GM21723 (cell line): ENCODE results near the gene PRRT2.

Experiments used
- ATAC-seq: cut with Tn5 transposase; IDR thresholded peaks from one replicate; pipeline ENCODE4 v1.9.1; 2021; ENCODE audit warnings: mild to moderate bottlenecking, moderate library complexity; ENCODE audit not compliant: unreplicated experiment

Gene PRRT2

GRCh38 chr16:29811170-29811895 is 660 bp upstream of the PRRT2 start:
- ATAC-seq: peak; percentile 40

GRCh38 chr16:29812754-29813643 is 1.0 kb downstream of the PRRT2 start:
- no peak for ATAC-seq

- no peak for ATAC-seq
Measured at GRCh38 chr16:29813644-29814562, 1.9 kb downstream of the PRRT2 start.

- no peak for ATAC-seq
Measured at GRCh38 chr16:29814592-29814991, 2.6 kb downstream of the PRRT2 start.

- ATAC-seq: no peak
Measured at GRCh38 chr16:29815032-29815721, 3.2 kb downstream of the PRRT2 start.

GRCh38 chr16:29815793-29816693 is 4.0 kb downstream of the PRRT2 start, which contains the start of gene PAGR1:
Gene PAGR1, plus strand, starts transcription at chr16:29816152. Its CDS starts 374 bp downstream, at chr16:29816526.
- ATAC-seq: peak; percentile 54

GRCh38 chr16:29816694-29817441 is 4.9 kb downstream of the PRRT2 start:
- peak; percentile 26 for ATAC-seq

- ATAC-seq: no peak
Measured at GRCh38 chr16:29818082-29818481, 6.1 kb downstream of the PRRT2 start.

GRCh38 chr16:29819506-29819905 is 7.5 kb downstream of the PRRT2 start:
- ATAC-seq: no peak

GRCh38 chr16:29820271-29820701 is 8.3 kb downstream of the PRRT2 start, which contains the start of gene MVP:
Gene MVP, plus strand, starts transcription at chr16:29820462. Its CDS starts 10,088 bp downstream, at chr16:29830550.
- no peak for ATAC-seq

- peak; percentile 39 for ATAC-seq
Measured at GRCh38 chr16:29820730-29821642, 9.0 kb downstream of the PRRT2 start.

- no peak for ATAC-seq
Measured at GRCh38 chr16:29821643-29822115, 9.7 kb downstream of the PRRT2 start.

- ATAC-seq: no peak
Measured at GRCh38 chr16:29824589-29825144, 12.7 kb downstream of the PRRT2 start.

- no peak for ATAC-seq
Measured at GRCh38 chr16:29825145-29826044, 13.4 kb downstream of the PRRT2 start.

GRCh38 chr16:29826342-29826695 is 14.3 kb downstream of the PRRT2 start:
- ATAC-seq: no peak

- no peak for ATAC-seq
Measured at GRCh38 chr16:29830774-29831173, 18.8 kb downstream of the PRRT2 start.
